NCI-H2107 treated with DMSO at 0.1 percent for 48 hours (cell line): ENCODE data around the gene CLSTN2.
A peak's percentile ranks its signal among the peaks of the same experiment; 100 is the strongest.

Experiments
- DNase-seq: peaks from one replicate; lab custom pipeline; 2025; ENCODE audit not compliant: unreplicated experiment; lab: John Stamatoyannopoulos, UW

Gene CLSTN2

GRCh38 chr3:140472306-140473020 lies 537.5 kb downstream of the CLSTN2 start:
- no peak for DNase-seq

DNA sequence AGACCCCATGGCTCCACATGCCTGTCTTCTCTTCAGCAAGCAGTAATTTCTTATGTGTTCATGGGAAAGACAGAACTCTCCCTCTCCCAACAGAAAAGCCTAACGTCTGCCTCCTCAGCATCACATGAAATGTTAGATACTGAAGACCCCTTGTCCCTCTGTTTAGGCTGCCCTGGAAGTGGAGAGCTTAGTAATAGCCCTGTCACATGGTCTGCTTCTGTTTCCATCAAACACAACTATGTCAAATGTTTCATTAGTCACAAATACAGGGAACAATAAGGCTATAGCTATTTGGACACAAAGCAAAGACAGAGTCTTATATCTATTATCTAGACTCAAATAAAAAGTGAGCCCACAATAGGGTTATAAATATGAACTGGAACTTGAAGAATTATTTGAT lies 552.6 kb downstream of the CLSTN2 start:
- DNase-seq = no peak

DNA sequence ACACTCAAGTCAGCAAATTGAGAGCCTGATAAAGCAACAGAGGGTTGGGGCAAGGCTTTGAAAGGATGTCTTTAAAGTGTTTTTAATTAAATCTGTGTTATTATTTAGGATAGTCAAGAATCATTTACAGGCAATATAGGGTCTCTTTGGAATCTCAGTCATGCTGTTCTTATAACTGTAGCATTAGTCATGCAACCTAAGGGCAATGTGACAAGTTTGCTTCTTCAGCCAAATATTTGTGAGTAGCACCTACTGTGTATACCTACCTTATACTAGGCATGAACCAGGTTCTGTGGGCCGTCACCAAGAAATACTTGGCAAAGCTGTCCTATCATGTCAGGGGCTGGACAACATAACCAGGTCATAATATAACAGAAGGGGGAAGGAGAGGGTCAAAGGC lies 558.3 kb downstream of the CLSTN2 start:
- DNase-seq = no peak

GRCh38 chr3:140494970-140495369 lies 560.0 kb downstream of the CLSTN2 start:
- no peak for DNase-seq

DNA sequence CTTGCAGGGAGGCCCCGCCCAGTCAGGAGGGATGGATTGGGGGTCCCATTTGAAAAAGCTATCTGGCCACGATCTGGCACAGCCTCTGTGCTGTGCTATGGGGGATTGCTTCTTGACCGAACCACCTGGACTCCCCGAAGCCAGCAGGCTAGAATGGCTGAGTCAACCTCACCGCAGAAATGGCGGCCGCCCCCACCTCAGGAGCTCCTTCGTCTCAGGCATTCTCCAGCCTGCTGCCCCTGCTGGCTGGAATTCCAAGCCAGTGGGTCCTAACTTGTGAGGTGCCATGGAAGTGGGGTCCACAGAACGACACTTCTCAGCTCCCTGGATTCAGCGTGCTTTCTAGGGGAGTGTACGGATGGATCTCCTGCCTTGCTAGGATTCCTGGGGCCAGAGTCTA lies 562.3 kb downstream of the CLSTN2 start:
- DNase-seq = no peak

DNA sequence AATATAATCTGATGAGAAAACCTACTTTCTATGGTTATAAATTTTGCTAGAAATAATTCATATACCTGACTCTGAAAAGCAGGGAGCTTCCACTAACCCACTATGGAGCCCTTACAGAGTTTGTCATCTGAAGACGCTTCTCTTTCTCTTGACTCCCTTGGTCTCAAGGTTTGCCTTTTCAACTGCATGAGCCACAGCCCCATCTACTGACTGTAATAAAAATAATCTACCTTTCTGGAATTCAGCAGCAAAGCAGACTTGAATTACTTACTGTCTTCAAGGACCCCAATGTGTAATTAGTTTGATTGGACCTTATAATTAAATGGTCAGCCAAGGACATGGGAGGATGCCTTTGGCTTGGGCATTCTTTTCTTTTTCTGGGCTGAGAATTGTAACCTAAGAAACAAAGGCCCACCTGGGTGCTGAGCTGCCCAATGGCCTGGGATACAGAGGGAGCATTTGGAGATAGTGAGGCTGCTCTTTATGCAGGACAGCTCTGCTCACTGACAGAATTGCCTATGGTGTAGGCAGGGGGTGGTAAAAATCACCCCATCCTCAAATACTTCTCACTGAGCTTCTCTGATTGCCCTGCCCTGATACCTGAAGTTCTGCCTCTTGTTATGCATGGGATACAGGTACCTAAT lies 564.3 kb downstream of the CLSTN2 start:
- peak; percentile 50 for DNase-seq

- no peak for DNase-seq
These were observed 565.5 kb downstream of the CLSTN2 start for GRCh38 chr3:140500473-140500872.

- no peak for DNase-seq
These were observed 566.2 kb downstream of the CLSTN2 start for GRCh38 chr3:140501061-140501769.

DNA sequence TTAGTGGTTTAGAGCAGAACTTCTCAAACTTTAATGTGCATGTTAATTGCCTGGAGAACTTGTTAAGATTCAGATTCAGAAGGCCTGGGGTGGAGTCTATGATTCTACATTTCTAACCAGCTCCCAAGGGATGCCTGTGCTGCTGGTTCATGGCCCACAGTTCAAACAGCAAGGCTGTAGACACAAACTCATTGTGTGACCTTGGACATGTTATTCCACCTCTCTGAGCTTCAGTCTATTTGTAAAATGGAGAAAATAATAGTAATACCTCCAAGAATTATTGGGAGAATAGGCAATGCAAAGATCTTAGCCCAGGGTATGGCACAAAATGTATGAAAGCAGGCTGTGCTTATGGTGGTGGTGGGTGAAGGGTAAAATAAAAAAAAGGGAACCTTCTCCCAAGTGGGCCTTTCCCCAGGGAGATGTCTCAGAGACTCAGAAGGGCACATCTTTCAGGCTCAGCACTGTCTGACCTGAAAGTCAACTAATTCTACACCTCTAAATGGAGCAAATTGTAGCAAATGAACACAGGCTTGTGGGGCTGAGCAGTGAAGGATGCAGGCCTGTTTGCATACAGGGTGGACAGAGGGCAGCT lies 566.9 kb downstream of the CLSTN2 start:
- DNase-seq = no peak

DNA sequence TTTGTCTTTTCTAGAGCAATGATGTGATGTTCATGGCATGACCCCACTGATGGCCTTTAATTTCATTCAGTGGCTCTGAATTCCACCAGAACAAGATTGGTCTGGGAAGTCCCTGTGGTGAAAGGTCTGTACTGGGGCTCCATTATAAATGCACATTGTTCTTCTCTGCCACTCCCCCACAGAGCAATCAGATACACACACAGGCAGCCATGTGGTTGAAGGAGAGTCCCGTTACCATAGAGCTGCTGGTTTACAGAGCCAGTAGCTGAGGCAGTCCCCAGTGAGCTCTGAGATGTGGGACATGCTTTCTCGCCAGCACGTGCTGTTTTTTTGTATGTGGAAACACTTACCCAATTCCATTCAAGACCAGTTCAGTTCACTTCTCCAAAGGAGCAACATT lies 570.2 kb downstream of the CLSTN2 start:
- DNase-seq = peak; percentile 67

GRCh38 chr3:140505876-140506275 lies 570.9 kb downstream of the CLSTN2 start:
- no peak for DNase-seq

- DNase-seq = no peak
These were observed 573.6 kb downstream of the CLSTN2 start for GRCh38 chr3:140508550-140508949.

- no peak for DNase-seq
These were observed 574.5 kb downstream of the CLSTN2 start for GRCh38 chr3:140509534-140509933.

- no peak for DNase-seq
These were observed 575.4 kb downstream of the CLSTN2 start for GRCh38 chr3:140510303-140510861.

GRCh38 chr3:140521751-140522445 lies 586.9 kb downstream of the CLSTN2 start:
- no peak for DNase-seq

- no peak for DNase-seq
These were observed 587.8 kb downstream of the CLSTN2 start for GRCh38 chr3:140522653-140523380.

- no peak for DNase-seq
These were observed 588.6 kb downstream of the CLSTN2 start for GRCh38 chr3:140523600-140523999.

DNA sequence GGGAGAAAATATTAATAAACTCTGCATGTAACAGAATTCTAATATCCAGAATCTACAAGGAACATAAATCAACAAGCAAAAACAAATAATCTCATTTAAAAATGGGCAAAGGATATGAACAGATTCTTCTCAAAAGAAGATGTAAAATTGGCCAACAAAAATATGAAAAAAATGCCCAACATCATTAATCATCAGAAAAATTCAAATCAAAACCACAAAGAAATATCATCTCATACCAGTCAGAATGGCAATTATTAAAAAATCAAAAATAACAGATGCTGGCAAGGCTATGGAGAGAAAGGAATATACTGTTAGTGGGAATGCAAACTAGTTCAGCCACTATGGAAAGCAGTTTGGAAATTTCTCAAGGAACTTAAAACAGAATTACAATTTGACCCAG lies 592.2 kb downstream of the CLSTN2 start:
- DNase-seq = no peak

DNA sequence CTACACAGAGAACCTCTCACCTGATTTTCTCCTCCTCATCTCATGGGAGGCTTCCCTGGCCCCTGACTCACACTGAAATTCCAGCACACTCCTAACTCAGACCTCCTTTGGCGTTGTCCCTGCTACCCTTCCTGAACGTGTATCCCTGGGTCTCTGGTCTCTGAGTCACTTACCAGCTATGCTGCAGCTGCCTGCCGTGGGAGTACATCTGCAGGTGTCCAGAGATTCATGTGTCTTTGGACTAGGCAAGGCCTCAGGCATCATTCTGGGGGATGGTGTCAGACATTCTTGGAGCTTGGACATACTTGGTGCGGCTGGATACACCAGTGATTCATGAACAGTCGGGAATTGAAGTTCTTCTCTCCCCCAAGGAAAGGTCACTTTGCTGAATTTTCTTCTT lies 594.1 kb downstream of the CLSTN2 start:
- DNase-seq = no peak

DNA sequence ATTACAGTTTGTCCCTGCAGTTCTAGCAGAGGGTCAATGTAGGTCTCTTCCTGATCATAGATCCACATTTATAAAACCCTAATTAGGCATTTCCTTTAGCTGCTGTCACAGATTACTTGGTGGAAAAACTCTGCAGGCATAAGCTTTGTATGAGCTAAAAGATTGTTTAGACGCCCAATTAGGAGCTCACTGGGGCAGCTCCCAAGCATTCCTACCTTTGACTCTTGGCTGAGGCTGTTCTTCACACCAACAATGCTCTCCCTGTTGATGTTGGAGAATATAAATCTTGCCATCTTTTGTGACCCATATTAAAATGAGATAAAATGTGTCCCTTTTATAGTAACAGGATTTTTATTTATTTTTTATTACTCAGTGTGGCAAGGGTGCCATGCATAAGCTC lies 594.6 kb downstream of the CLSTN2 start:
- no peak for DNase-seq
